HL-60 (cell line): Measurements from ENCODE around the gene CSMD2.

Source experiments
- DNase-seq, 2 experiments: peaks; one replicate each; pipeline ENCODE4 v3.0.0-alpha.2; 2010 to 2020; ENCODE audit warnings: low read depth in 1 of 2, low spot score in 1 of 2
- H3K27ac ChIP-seq: fragments of 250-450 bp; sonication (Bioruptor Pico); replicated peaks from 2 replicates; pipeline ENCODE4 v1.5.1; 2020; ENCODE audit warnings: mild to moderate bottlenecking, moderate library complexity
- H3K27me3 ChIP-seq: fragments of 250-450 bp; sonication (Bioruptor Pico); 2 replicates; pipeline ENCODE4 v1.5.1; 2021; ENCODE audit warnings: mild to moderate bottlenecking, moderate library complexity; ENCODE audit not compliant: insufficient read depth, poor library complexity, severe bottlenecking
- H3K4me3 ChIP-seq: replicated peaks from 2 replicates; pipeline ENCODE4 v1.5.1; 2011; ENCODE audit warnings: mild to moderate bottlenecking, control low read depth, low read length; ENCODE audit not compliant: insufficient read depth
- GABPA ChIP-seq: IDR thresholded peaks from 2 replicates; pipeline ENCODE4 v1.6.1; 2012; ENCODE audit warnings: low read depth
- POLR2AphosphoS5 ChIP-seq: IDR thresholded peaks from 2 replicates; pipeline ENCODE4 v1.6.1; 2012; ENCODE audit warnings: low read depth
- SPI1 ChIP-seq: IDR thresholded peaks from 2 replicates; pipeline ENCODE4 v1.6.1; 2012; ENCODE audit warnings: low read depth, mild to moderate bottlenecking, borderline replicate concordance
- TF ChIP-seq, protein P1 (sequence below): IDR thresholded peaks from one replicate; pipeline ENCODE4 v1.5.1; 2011; ENCODE audit warnings: low read length, control low read depth, inconsistent platforms; ENCODE audit not compliant: insufficient read depth
- TF ChIP-seq, protein P2 (sequence below): IDR thresholded peaks from 2 replicates; pipeline ENCODE4 v1.6.1; 2012; ENCODE audit warnings: low read depth; ENCODE audit not compliant: insufficient replicate concordance

The CSMD2 gene

DNA sequence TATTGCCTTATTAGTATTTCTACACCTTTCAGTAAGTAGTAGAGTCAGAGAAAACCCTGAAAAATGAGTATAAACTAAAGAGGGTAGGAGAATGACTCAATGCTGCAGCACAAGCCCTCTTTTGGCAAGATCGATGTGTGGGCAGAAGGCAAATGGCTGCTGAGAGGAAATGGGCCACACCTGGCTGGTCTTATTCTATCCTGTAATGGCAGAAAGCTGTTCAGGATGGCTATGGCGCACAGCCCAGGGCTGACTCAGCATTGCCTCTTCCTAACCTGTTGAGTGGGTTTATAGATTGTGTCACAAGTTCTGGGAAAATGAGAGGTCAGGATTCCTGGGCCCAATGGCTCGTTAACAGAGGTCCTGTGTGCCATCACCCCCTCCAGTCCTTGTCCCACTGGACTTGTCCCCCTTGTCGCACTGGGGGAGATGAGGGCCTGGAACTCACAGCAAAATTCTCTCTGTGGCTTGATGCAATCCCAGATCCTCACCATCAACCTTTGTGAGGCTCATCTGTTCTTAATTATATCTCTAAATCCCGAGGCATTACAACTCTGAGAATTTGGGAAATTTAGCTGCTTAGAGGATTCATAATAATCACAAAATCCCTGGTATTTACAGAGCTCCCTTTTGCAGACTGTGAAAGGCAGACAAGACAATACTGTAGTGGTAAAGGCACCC, 287.9 kb downstream of the CSMD2 start:
- Histone ChIP-seq H3K27ac (no peak overlapping the region), H3K4me3 (no peak overlapping the region), H3K27me3 (no peaks in the 10 kb centered on the region)
- DNase-seq, result no peak
- TF ChIP-seq POLR2AphosphoS5 (no peak), GABPA (no peak), SPI1 (no peak)
- TF ChIP-seq, protein P1, sequence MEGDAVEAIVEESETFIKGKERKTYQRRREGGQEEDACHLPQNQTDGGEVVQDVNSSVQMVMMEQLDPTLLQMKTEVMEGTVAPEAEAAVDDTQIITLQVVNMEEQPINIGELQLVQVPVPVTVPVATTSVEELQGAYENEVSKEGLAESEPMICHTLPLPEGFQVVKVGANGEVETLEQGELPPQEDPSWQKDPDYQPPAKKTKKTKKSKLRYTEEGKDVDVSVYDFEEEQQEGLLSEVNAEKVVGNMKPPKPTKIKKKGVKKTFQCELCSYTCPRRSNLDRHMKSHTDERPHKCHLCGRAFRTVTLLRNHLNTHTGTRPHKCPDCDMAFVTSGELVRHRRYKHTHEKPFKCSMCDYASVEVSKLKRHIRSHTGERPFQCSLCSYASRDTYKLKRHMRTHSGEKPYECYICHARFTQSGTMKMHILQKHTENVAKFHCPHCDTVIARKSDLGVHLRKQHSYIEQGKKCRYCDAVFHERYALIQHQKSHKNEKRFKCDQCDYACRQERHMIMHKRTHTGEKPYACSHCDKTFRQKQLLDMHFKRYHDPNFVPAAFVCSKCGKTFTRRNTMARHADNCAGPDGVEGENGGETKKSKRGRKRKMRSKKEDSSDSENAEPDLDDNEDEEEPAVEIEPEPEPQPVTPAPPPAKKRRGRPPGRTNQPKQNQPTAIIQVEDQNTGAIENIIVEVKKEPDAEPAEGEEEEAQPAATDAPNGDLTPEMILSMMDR, result no peak
- TF ChIP-seq, protein P2, sequence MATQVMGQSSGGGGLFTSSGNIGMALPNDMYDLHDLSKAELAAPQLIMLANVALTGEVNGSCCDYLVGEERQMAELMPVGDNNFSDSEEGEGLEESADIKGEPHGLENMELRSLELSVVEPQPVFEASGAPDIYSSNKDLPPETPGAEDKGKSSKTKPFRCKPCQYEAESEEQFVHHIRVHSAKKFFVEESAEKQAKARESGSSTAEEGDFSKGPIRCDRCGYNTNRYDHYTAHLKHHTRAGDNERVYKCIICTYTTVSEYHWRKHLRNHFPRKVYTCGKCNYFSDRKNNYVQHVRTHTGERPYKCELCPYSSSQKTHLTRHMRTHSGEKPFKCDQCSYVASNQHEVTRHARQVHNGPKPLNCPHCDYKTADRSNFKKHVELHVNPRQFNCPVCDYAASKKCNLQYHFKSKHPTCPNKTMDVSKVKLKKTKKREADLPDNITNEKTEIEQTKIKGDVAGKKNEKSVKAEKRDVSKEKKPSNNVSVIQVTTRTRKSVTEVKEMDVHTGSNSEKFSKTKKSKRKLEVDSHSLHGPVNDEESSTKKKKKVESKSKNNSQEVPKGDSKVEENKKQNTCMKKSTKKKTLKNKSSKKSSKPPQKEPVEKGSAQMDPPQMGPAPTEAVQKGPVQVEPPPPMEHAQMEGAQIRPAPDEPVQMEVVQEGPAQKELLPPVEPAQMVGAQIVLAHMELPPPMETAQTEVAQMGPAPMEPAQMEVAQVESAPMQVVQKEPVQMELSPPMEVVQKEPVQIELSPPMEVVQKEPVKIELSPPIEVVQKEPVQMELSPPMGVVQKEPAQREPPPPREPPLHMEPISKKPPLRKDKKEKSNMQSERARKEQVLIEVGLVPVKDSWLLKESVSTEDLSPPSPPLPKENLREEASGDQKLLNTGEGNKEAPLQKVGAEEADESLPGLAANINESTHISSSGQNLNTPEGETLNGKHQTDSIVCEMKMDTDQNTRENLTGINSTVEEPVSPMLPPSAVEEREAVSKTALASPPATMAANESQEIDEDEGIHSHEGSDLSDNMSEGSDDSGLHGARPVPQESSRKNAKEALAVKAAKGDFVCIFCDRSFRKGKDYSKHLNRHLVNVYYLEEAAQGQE, result no peak

DNA sequence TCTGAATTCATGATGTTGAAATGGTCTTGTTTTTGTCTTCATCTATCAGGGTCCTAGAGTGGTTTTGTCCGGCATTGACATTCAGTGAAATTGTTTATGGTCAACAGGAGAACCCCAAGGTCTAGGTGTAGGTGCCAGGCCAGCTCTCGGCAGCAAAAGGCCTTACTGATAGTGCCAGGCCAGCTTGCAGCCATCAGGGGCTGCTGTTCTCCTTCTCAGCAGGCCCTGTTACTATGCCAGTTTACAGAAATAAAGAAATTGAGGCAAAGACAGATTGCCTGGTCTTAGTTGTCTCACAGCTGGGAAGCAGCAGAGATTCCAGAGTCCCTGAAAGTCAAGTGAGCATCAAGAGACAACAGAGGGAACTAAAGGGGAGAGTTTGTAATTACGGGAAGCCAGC, 289.2 kb downstream of the CSMD2 start:
- no peak for TF ChIP-seq GABPA
- TF ChIP-seq, protein P2, result no peak
- no peaks in the 10 kb centered on the region for H3K27me3 ChIP-seq
- DNase-seq, result no peak

DNA sequence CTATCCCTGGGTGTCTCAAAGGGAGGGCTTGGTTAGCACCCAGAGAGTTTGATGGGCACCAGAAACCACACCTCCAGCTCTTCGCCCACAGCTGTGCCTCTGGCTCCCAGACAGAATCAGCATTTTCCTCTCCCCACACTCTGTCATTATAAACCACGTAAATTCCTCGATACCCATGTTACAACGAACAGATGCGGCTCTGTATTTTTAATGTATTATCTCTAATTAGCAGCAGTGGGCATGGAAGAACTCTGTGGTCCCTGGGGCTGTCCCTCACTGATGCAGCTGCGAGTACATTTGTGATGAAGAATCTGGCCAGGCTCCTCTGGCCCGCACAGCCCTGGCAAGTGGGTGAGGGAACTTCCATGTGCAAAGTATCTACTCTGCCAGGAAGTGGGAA, 290.4 kb downstream of the CSMD2 start:
- DNase-seq, result no peak
- Histone ChIP-seq H3K4me3 (no peak overlapping the region), H3K27ac (no peak overlapping the region), H3K27me3 (no peaks in the 10 kb centered on the region)
- TF ChIP-seq GABPA, result no peak
- TF ChIP-seq, protein P2, result no peak
- no peak for TF ChIP-seq POLR2AphosphoS5
- TF ChIP-seq, protein P1, result no peak
- TF ChIP-seq SPI1, result no peak

More for the DNA sequence above, 289.2 kb downstream of the CSMD2 start:
- no peak overlapping the region for H3K27ac ChIP-seq
- H3K4me3 ChIP-seq, result no peak overlapping the region
